GM20000 (cell line): ENCODE results near the gene PRKAR1B.

Experiments used
- DNase-seq: peaks from one replicate; pipeline ENCODE4 v3.0.0; 2012; ENCODE audit warnings: low spot score
- TF ChIP-seq, protein P1 (sequence below): IDR thresholded peaks from 2 replicates; pipeline ENCODE4 v1.5.1; 2012; ENCODE audit warnings: mild to moderate bottlenecking, control low read depth; ENCODE audit errors: extremely low read depth, missing control alignments

The PRKAR1B gene

GRCh38 chr7:729140-730000, 2.3 kb upstream of the PRKAR1B start:
- DNase-seq, result no peak
- TF ChIP-seq, protein P1, sequence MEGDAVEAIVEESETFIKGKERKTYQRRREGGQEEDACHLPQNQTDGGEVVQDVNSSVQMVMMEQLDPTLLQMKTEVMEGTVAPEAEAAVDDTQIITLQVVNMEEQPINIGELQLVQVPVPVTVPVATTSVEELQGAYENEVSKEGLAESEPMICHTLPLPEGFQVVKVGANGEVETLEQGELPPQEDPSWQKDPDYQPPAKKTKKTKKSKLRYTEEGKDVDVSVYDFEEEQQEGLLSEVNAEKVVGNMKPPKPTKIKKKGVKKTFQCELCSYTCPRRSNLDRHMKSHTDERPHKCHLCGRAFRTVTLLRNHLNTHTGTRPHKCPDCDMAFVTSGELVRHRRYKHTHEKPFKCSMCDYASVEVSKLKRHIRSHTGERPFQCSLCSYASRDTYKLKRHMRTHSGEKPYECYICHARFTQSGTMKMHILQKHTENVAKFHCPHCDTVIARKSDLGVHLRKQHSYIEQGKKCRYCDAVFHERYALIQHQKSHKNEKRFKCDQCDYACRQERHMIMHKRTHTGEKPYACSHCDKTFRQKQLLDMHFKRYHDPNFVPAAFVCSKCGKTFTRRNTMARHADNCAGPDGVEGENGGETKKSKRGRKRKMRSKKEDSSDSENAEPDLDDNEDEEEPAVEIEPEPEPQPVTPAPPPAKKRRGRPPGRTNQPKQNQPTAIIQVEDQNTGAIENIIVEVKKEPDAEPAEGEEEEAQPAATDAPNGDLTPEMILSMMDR, result no peak

DNA sequence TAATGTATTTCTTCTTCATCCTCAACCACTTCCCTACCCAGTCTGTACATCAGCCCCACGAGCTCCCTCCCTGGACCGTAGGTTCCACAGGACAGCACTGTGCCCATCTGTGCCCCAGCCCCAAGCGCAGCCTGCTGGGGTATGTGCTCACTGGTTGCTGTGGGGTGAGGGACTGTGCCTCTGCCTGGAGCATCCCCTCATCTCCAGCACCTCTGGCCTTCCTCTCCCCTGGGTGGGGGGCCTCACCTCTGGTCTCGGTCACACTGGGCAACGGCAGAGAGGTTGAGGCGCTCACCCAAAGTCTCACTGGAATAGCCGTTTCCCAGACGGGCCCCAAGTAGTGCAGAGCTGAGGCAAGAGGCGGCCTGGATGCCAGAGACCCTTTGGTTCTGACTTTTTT, 1.5 kb upstream of the PRKAR1B start:
- DNase-seq, result no peak
- TF ChIP-seq, protein P1, result no peak

DNA sequence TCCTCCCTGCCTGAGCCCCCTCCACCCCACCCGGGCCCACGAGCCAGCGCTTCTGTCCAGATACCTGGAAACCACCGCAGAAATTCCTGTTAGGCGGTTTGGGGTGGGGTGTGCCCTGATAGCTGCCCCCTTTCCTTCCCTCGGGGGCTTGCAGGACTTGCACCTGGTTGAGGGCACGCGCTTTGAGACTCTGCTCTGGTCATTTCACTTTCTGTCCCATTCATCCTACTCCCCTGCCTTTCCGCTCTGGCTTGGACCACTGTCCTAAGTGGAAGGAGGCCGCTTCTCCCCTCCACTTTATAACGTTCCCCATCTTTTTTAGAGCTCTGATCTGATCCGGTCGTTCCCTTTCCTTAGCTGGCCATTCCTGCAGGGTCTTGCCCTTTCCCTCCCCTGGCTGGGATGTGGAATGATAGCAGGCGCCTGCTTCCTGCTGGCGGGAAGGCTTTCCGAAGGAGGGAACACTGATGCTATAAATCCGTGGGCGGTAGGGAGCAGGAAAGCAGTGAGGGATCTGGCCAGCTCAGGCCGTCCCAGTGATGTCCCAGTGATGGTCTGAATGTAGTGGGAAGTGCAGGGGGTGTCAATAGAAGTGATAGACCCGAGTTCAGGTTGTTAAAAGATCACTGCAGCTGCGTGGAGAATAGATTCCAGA, 852 bp upstream of the PRKAR1B start:
- DNase-seq, result no peak
- TF ChIP-seq, protein P1, result no peak

DNA sequence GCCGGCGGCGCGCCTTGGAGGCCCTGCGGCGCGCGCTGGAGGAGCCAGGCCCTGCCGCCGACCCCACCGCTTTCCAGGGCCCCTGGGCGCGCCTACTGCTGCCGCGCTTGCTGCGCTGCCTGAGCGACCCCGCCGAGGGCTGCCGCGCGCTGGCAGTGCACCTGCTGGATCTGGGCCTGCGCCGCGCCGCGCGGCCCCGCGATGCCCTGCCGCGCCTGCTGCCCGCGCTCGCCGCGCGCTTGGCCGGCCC, 302 bp downstream of the PRKAR1B start:
- DNase-seq, result no peak
- TF ChIP-seq, protein P1, result no peak

DNA sequence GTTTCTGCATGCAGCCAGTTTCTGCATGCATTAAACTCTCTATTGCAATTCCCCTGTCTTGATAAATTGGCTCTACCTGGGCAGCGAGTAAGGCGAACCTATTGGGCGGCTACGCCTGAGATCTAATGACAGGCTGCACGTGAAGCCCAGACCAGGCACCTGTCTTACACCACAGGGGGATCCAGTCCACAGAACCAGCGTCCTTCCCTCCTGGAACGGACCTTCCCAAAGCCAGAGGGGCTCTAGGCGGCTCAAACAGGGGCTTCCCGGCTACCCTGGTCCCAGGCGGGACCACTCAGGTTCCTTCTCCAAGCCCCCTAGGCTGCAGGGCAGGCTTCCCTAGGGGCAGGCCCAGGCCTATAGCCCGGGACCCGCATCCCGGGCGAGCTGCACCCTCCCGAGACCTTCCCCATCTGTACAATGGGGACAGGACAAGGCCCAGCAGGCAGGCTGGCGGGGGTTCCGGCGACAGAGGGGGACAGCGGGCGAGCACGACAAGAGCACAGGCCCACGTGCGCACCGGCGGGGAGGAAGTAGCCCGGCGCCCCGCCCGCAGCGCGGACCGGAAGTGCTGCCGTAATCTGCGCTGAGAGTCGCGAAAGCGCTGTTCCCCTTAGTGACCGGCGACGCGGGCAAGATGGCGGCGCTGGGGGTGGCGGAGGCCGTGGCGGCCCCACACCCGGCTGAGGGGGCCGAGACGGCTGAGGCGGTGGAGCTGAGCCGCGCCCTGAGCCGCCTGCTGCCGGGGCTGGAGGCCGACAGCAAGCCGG, 812 bp downstream of the PRKAR1B start, which contains the start of gene DNAAF5:
Gene DNAAF5, plus strand, starts transcription at position 616 of the 770 bp plus-strand sequence. Its CDS starts 22 bp downstream, at position 638.
- TF ChIP-seq, protein P1, result no peak
- peak; percentile 97 for DNase-seq

DNA sequence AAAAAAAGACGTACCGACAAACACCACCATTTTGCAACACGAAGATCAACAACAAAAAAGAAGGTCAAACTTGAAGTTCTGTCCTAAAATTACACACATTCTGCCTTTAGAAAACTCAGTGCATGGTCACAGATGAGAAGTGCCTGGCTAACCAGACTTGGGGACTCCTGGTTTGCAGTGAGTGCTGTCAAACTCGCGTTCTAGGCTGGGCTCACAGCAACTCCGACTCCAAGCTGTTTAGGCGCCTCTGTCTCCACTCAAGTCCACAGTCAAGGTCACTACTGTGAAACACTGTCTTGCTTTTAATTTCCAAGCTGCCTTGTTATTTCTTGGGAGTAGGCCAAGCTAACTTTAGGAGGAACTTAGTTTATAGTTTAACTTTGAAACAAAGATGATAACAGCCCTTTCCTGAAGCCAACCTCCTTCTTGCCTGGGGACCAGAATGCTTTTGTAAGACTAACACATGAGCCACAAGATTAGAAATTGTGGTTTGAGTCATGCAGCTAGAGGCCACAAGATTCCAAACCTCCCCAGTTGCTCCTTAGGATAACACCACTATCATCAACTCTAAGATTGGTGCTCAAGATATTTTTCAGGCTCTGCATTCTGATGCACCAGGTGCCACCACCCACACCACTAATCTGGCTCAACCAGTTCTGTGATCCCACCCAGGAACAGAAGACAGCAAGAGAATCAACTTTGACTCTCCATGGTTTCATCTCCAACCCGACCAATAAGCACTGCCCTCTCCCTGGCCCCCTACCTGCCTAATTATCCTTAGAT, 1.7 kb downstream of the PRKAR1B start:
- TF ChIP-seq, protein P1, result no peak
- no peak for DNase-seq
